ENCODE results near the gene FUOM.
"Not testable (repeated sequence)": the region's sequence is repeated elsewhere in the genome, so short reads cannot be mapped to it uniquely, and the experiment has no call there.

The FUOM gene

GRCh38 chr10:133328358-133329343 lies 29.2 kb downstream of the FUOM start:
- no peak for DNase-seq

- DNase-seq: peak; percentile 76
Measured at GRCh38 chr10:133327651-133328357, 30.0 kb downstream of the FUOM start.

- peak; percentile 35 for DNase-seq
Measured at GRCh38 chr10:133326745-133327650, 30.8 kb downstream of the FUOM start.

- DNase-seq: peak; percentile 44
Measured at GRCh38 chr10:133326223-133326551, 31.6 kb downstream of the FUOM start.

GRCh38 chr10:133325440-133326222 lies 32.2 kb downstream of the FUOM start:
- DNase-seq: peak; percentile 44

GRCh38 chr10:133324857-133325260 lies 33.0 kb downstream of the FUOM start:
- DNase-seq: peak; percentile 67

- DNase-seq: peak; percentile 91
Measured at GRCh38 chr10:133324198-133324792, 33.5 kb downstream of the FUOM start.

GRCh38 chr10:133322064-133322709 lies 35.6 kb downstream of the FUOM start:
- not testable (repeated sequence) for DNase-seq

- not testable (repeated sequence) for DNase-seq
Measured at GRCh38 chr10:133320852-133321422, 36.9 kb downstream of the FUOM start.

- peak; percentile 78 for DNase-seq
Measured at GRCh38 chr10:133318494-133319127, 39.2 kb downstream of the FUOM start.

- no peak for DNase-seq
Measured at GRCh38 chr10:133316732-133317131, 41.1 kb downstream of the FUOM start.

- no peak for DNase-seq
Measured at GRCh38 chr10:133316266-133316665, 41.6 kb downstream of the FUOM start.

- no peak for DNase-seq
Measured at GRCh38 chr10:133315847-133316246, 42.0 kb downstream of the FUOM start.

- no peak for DNase-seq
Measured at GRCh38 chr10:133314911-133315310, 42.9 kb downstream of the FUOM start.

- DNase-seq: no peak
Measured at GRCh38 chr10:133313192-133313591, 44.6 kb downstream of the FUOM start.

GRCh38 chr10:133312769-133313145 lies 45.1 kb downstream of the FUOM start:
- no peak for DNase-seq

- no peak for DNase-seq
Measured at GRCh38 chr10:133312016-133312768, 45.6 kb downstream of the FUOM start.

GRCh38 chr10:133311570-133311969 lies 46.2 kb downstream of the FUOM start:
- no peak for DNase-seq

- no peak for DNase-seq
Measured at GRCh38 chr10:133310789-133311188, 47.0 kb downstream of the FUOM start.

GRCh38 chr10:133310399-133310755 lies 47.4 kb downstream of the FUOM start:
- no peak for DNase-seq

All from NCI-H146 (cell line).